Skin of body (tissue), 2 donors: ENCODE measurements around the gene ART3. TPM values are rescaled to one million over a fixed set of nuclear protein-coding genes. Genes with fewer than 3 reads are reported as not detected.
"Not testable (repeated sequence)": the region's sequence is repeated elsewhere in the genome, so short reads cannot be mapped to it uniquely, and the experiment has no call there.

Experiments
- DNase-seq: peaks from one replicate; lab custom pipeline; 2025; lab: John Stamatoyannopoulos, UW
- total RNA-seq: library from RNA; depleted of rRNA; stranded (reverse); fragments of >200 nt; gene quantifications from one replicate; pipeline ENCODE4 v1.2.3, GENCODE V29; 2014

ART3 gene, protein sequence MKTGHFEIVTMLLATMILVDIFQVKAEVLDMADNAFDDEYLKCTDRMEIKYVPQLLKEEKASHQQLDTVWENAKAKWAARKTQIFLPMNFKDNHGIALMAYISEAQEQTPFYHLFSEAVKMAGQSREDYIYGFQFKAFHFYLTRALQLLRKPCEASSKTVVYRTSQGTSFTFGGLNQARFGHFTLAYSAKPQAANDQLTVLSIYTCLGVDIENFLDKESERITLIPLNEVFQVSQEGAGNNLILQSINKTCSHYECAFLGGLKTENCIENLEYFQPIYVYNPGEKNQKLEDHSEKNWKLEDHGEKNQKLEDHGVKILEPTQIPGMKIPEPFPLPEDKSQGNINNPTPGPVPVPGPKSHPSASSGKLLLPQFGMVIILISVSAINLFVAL
- 8.0 TPM for total RNA-seq

- DNase-seq: no peak
Observed at GRCh38 chr4:76074468-76074867, at the start of gene ART3. Gene ART3, plus strand, starts transcription at chr4:76074709. Its CDS starts 1,181 bp downstream, at chr4:76075890.

DNA sequence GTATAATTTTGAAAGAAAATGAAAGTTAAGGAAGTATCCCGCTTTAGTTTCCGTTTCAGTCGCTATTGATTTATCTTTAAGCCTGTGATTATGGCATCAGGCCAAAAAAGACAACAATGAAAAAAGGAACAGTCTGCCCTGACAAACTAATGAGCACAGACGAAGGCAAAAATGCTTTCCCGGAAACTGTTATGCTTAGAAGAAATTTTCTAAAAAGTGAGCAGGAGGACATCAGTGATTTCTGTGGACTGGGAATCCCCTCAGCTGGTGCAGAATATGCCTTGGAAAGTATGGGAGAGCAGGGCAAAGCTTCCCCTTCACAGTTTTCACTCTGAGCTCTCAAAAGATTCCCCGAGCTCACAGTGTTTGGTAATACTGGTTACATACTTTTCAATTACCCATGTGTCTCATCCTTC lies 46.2 kb upstream of the ART3 start:
- no peak for DNase-seq

GRCh38 chr4:76029300-76029699 lies 45.2 kb upstream of the ART3 start:
- no peak for DNase-seq

DNA sequence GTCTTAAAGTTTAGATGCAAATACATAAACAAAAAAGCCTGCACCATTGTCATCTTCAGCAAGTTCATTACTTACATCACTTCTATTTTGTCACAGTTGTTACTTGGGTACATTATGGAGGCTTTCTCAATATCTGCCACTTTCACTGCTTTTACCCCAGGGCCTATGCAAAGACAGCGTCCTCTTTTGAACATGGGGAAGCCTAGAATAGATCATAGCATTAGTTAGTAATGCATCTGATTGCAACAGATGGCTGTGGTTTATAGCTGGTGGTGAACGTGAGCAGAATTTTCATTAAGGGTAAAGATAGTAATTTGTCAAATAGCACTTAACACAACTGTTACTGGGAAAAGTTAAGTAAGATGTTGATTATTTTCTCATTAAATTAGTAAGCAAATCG lies 39.4 kb upstream of the ART3 start:
- DNase-seq: no peak

- no peak for DNase-seq
Observed at GRCh38 chr4:76035799-76036380, 38.6 kb upstream of the ART3 start, which contains the start of gene CXCL11. Gene CXCL11, minus strand, starts transcription at chr4:76036070. Its CDS starts 83 bp downstream, at chr4:76035987.

GRCh38 chr4:76036855-76037254 lies 37.7 kb upstream of the ART3 start:
- DNase-seq: no peak

- DNase-seq: not testable (repeated sequence)
Observed at GRCh38 chr4:76042241-76042998, 32.1 kb upstream of the ART3 start.

DNA sequence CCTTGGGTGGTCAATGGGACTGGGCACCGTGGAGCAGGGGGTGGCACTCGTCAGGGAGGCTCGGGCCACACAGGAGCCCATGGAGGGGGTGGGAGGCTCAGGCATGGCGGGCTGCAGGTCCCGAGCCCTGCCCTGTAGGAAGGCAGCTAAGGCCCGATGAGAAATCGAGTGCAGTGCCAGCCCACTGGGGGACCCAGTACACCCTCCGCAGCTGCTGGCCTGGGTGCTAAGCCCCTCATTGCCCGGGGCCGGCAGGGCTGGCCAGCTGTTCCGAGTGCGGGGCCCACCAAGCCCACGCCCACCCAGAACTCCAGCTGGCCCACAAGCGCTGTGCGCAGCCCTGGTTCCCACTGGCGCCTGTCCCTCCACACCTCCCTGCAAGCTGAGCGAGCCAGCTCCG lies 31.2 kb upstream of the ART3 start:
- not testable (repeated sequence) for DNase-seq

DNA sequence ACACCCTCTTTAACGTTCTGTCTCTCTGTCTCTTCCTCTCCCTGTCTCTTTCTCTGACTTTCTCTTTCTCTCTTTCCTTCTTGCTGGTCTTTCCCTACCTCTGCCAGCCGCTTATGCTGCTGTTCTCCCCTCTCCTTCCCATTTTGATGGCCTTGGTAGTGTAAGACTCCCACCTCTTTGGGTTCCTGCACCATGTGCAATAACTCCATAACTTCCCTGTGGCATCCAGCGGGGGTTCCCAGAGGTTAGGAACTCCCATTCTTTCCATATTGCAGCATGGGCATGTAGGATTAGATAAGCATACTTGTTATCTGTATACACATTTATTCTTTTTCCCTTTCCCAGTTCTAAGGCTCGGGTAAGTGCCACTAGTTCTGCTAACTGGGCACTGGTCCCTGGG lies 29.8 kb upstream of the ART3 start:
- DNase-seq: not testable (repeated sequence)

DNA sequence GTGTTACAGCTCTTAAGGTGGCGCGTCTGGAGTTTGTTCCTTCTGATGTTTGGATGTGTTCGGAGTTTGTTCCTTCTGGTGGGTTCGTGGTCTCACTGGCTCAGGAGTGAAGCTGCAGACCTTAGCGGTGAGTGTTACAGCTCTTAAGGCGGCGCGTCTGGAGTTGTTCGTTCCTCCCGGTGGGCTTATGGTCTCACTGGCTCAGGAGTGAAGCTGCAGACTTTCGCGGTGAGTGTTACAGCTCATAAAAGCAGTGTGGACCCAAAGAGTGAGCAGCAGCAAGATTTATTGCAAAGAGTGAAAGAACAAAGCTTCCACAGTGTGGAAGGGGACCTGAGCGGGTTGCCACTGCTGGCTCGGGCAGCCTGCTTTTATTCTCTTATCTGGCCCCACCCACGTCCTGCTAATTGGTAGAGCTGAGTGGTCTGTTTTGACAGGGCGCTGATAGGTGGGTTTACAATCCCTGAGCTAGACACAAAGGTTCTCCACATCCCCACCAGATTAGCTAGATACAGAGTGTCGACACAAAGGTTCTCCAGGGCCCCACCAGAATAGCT lies 24.6 kb upstream of the ART3 start:
- not testable (repeated sequence) for DNase-seq

DNA sequence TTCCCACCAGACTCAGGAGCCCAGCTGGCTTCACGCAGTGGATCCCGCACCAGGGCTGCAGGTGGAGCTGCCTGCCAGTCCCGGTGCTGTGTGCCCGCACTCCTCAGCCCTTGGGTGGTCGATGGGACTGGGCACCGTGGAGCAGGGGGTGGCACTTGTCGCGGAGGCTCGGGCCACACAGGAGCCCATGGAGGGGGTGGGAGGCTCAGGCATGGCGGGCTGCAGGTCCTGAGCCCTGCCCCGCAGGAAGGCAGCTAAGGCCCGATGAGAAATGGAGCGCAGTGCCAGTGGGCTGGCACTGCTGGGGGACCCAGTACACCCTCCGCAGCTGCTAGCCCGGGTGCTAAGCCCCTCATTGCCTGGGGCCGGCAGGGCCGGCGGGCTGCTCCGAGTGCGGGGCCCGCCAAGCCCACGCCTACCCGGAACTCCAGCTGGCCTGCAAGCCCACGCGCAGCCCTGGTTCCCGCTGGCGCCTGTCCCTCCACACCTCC lies 23.9 kb upstream of the ART3 start:
- DNase-seq: not testable (repeated sequence)

DNA sequence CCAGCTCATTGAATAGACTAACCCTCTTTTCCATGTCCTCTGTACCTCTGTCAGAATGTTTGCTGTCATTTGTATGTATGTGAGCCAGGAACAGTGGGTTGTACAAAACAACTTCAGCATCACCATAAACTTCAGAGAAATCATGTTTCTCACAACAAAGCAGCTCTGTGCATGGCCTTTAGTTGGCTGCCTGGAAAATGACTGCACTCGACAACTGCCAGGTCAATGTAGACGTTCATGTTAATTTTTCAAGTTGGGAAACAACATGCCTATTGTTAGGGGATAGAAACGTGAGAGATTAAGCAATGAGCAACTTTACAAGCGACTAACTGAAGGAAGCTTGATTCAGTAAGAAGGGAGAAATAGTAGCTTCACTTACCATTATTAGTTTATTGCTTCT lies 20.8 kb upstream of the ART3 start:
- DNase-seq: no peak

- DNase-seq: no peak
Observed at GRCh38 chr4:76055016-76055415, 19.5 kb upstream of the ART3 start.

DNA sequence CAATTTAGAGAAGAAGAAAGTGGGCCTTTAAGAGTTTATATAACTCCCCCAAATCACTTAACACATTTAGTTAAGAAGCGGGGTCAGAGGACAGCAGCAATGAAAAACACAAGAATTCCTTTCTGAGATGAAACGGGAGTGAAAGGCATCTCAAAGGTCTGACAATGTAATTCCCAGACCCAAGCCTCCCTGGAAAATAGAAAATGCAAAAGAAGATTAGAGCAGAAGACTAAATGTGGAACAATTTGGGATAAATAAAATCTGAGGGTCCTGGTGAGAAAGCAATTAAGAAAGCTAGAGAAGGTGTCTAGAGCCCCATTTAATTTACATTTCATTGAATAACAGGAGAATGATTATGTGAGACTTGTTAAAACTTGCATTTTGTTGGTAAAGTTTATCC lies 19.1 kb upstream of the ART3 start:
- no peak for DNase-seq

DNA sequence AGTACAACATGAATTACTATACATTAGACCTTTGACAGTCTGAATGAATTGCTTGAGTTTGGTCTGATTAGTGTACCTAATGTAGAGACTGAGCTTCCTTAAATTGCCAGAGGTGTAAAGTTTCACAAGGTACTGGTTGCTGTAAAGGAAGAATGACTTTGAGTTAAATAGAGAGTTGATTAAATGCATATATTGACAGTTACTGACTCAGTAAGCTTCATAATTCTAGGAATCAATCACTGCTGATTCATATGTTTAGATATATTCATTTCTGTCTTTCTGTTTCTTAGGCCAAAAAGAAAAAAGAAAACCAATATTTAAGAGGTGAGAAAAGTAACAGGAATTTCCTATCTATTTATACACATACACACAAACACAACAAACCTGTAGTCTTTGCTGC lies 16.2 kb upstream of the ART3 start:
- DNase-seq: no peak

GRCh38 chr4:76058888-76059426 lies 15.6 kb upstream of the ART3 start:
- DNase-seq: no peak

DNA sequence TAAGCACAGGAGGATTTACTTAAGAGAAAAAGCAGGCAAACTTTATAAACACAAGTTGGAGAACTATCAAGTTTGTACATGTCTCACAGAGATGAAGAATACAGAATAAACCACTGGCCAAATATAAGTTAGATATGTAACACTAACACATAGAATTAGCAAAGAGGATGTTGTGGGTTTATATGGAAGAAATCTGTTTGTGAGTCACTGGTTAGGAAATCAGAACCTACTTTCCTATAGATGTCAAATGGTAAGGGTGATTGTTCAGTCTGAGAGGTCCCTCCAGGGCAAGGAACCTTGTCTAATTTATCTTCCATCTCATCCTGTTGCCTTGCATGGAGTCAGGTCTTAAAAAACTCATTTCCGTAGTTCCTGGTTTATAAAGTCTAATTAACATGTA lies 14.8 kb upstream of the ART3 start:
- no peak for DNase-seq

DNA sequence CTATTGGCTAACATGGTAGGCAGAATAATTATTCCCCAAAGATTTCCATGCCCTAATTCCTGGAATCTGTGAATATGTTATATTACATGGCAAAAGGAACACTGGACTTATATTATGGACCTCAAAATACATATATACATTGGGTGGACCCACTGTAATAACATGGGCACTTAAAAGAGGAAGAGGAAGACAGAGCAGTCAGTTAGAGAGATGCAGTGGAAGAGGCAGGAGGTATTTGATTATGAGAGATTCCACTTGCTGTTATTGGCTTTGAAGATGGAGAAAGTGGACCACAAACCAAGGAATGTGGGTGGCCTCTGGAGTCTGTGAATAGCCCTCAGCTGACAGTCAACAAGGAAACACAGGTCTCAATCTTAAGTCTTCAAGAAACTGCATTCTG lies 14.0 kb upstream of the ART3 start:
- DNase-seq: no peak

DNA sequence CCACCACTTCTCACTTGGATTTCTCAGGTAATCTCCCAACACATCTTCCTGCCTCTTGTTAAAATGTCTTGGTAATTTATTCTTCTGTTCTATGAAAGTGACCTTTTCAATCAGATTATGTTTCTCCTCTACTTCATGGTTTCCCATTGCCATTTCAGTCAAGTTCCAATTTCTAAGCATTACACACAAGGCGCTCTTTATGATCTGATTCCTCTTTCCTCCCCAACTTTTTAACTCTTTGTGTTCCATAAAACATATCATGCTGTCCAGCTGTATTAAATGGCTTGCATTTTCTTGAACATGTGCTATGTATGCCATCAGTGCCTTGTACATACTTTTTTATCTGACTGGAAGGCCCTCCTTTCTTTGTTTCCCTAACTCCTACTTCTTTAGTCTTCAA lies 13.1 kb upstream of the ART3 start:
- no peak for DNase-seq

DNA sequence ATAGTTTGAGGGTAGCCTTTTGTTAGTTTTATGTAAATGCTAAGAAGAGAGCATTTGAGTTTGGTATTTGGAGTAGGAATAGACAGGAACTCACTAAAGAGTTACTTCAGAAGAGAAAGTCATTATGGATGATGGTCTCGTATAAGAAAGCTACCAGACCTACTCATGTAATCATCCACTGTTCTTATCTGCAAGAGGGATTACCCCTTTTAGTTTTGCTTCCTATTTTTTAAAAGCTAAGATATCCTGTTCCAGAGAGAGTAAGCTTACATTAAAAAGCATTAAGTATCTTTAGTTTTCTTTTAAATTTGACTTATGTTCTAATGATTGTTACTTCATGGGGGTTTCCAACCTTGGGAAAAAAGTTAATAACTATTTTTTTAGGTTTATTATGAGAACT lies 12.5 kb upstream of the ART3 start:
- DNase-seq: no peak

DNA sequence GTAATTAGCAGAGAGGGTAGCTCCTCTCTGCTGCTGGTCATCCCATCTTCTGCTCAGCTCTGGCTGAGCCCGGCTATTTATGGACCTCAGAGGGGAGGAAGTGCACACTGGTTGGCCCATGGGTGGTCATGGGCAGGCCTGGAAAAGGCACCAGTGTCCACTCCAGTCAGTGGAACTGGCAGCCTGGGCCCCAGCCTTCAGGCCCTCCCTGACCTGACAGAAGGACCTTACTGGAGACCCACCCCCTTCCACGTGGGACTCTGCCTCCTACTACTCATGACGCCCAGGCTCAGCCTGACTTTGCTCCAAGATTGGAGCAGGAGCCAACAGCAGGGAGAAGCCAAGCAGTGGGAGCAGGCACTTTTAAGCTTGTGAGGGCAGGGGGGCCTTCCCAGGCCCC lies 8.0 kb upstream of the ART3 start:
- no peak for DNase-seq
